ENCODE data around the gene HEPN1.

The HEPN1 gene

GRCh38 chr11:124896821-124897391, 22.1 kb upstream of the HEPN1 start:
- TF ChIP-seq KLF16 (tag by site-specific recombination; IDR thresholded peaks at IDR 0.05) = no peak
- no peak for TF ChIP-seq ZNF777 (tag by site-specific recombination; IDR thresholded peaks at IDR 0.05; ENCODE audit: borderline replicate concordance)
- TF ChIP-seq GLI4 (tag by site-specific recombination; IDR thresholded peaks at IDR 0.05) = no peak
- no peak for TF ChIP-seq ZNF112 (tag by site-specific recombination; IDR thresholded peaks at IDR 0.05)
- no peak for TF ChIP-seq ZNF274 (IDR thresholded peaks at IDR 0.05; ENCODE audit: low read length)
- no peak for TF ChIP-seq ZNF274 (tag by site-specific recombination; IDR thresholded peaks at IDR 0.05; ENCODE audit: borderline replicate concordance)
- TF ChIP-seq ZBTB8A (tag by site-specific recombination; IDR thresholded peaks at IDR 0.05) = no peak
- no peak for TF ChIP-seq ZNF692 (tag by site-specific recombination; IDR thresholded peaks at IDR 0.05)
- TF ChIP-seq HOXC10 (CRISPR knock-in tag; IDR thresholded peaks at IDR 0.05) = no peak
- TF ChIP-seq CTCF (tag by site-specific recombination; IDR thresholded peaks at IDR 0.05) = no peak
- no peak for TF ChIP-seq ZNF701 (tag by site-specific recombination; IDR thresholded peaks at IDR 0.05)
- no peak for TF ChIP-seq ZNF433 (tag by site-specific recombination; IDR thresholded peaks at IDR 0.05; ENCODE audit: low read depth)
- Histone ChIP-seq H3K9me3 (ENCODE audit: control insufficient read depth, insufficient read depth, low read depth, low read length) (no peaks in the 10 kb centered on the region), H3K4me1 (ENCODE audit: control insufficient read depth, insufficient read depth, low read length) (no peaks in the 10 kb centered on the region), H3K27ac (ENCODE audit: extremely low read depth, low read depth, low read length) (no peak overlapping the region), H3K4me3 (ENCODE audit: low read depth, low read length) (no peak overlapping the region), H3K36me3 (ENCODE audit: control insufficient read depth in 2 of 2, insufficient read depth in 1 of 2, low read length in 2 of 2) (no peaks in the 10 kb centered on the region)
- ChIA-PET CTCF (interaction anchor here (0.6 kb wide), 1 partner anchor 245 kb away, joined by 3 read pairs; no protein-coding TSS in a partner anchor), POLR2A (interaction anchor here (2.6 kb wide), 1 partner anchor 21 kb away, joined by 12 read pairs; no protein-coding TSS in a partner anchor)

GRCh38 chr11:124897674-124898262, 21.3 kb upstream of the HEPN1 start, which contains the start of gene ROBO4:
ROBO4 (minus strand) TSS chr11:124897865; CDS start chr11:124897795, 70 bp downstream.
- ChIA-PET CTCF (interaction anchor here (0.6 to 1.7 kb wide), 3 partner anchors 21 to 245 kb away, joined by 3 to 8 read pairs (median 3); no protein-coding TSS in a partner anchor), POLR2A (interaction anchor here (2.6 kb wide), 1 partner anchor 21 kb away, joined by 12 read pairs; no protein-coding TSS in a partner anchor)
- H3K27ac ChIP-seq (ENCODE audit: extremely low read depth, low read depth, low read length) = no peak within 1 kb of the TSS

GRCh38 chr11:124898263-124898680, 20.8 kb upstream of the HEPN1 start:
- Histone ChIP-seq H3K9me3 (ENCODE audit: control insufficient read depth, insufficient read depth, low read depth, low read length) (no peaks in the 10 kb centered on the region), H3K4me3 (ENCODE audit: low read depth, low read length) (no peak overlapping the region), H3K4me1 (ENCODE audit: control insufficient read depth, insufficient read depth, low read length) (no peaks in the 10 kb centered on the region), H3K36me3 (ENCODE audit: control insufficient read depth in 2 of 2, insufficient read depth in 1 of 2, low read length in 2 of 2) (no peaks in the 10 kb centered on the region), H3K27ac (ENCODE audit: extremely low read depth, low read depth, low read length) (no peak overlapping the region)
- ChIA-PET CTCF (interaction anchor here (0.7 to 1.7 kb wide), 3 partner anchors 22 to 536 kb away, joined by 3 to 8 read pairs (median 3); no protein-coding TSS in a partner anchor), POLR2A (interaction anchor here (2.6 kb wide), 1 partner anchor 22 kb away, joined by 12 read pairs; no protein-coding TSS in a partner anchor)
- TF ChIP-seq MZF1 (tag by site-specific recombination; IDR thresholded peaks at IDR 0.05; ENCODE audit: borderline replicate concordance) (no peak), ZNF266 (tag by site-specific recombination; IDR thresholded peaks at IDR 0.05; ENCODE audit: low read depth) (no peak), SCRT2 (tag by site-specific recombination; IDR thresholded peaks at IDR 0.05) (no peak), ZNF645 (tag by site-specific recombination; IDR thresholded peaks at IDR 0.05) (no peak), ZNF830 (tag by site-specific recombination; IDR thresholded peaks at IDR 0.05; ENCODE audit: low read depth) (no peak), ZNF776 (tag by site-specific recombination; IDR thresholded peaks at IDR 0.05; ENCODE audit: borderline replicate concordance) (no peak), GLI4 (tag by site-specific recombination; IDR thresholded peaks at IDR 0.05) (no peak), ZNF302 (tag by site-specific recombination; IDR thresholded peaks at IDR 0.05; ENCODE audit: low read depth) (no peak), ZNF341 (tag by site-specific recombination; IDR thresholded peaks at IDR 0.05; ENCODE audit: low read depth) (no peak), ZNF449 (tag by site-specific recombination; IDR thresholded peaks at IDR 0.05) (no peak)

More at GRCh38 chr11:124897674-124898262, 21.3 kb upstream of the HEPN1 start, which contains the start of gene ROBO4:
- Histone ChIP-seq H3K4me1 (ENCODE audit: control insufficient read depth, insufficient read depth, low read length) (no peaks in the 10 kb centered on the region), H3K36me3 (ENCODE audit: control insufficient read depth in 2 of 2, insufficient read depth in 1 of 2, low read length in 2 of 2) (no peaks in the 10 kb centered on the region), H3K9me3 (ENCODE audit: control insufficient read depth, insufficient read depth, low read depth, low read length) (no peaks in the 10 kb centered on the region), H3K4me3 (ENCODE audit: low read depth, low read length) (no peak within 1 kb of the TSS)
- TF ChIP-seq ZNF175 (tag by site-specific recombination; IDR thresholded peaks at IDR 0.05) (no peak), ZBTB21 (tag by site-specific recombination; IDR thresholded peaks at IDR 0.05) (no peak), ZNF658 (tag by site-specific recombination; IDR thresholded peaks at IDR 0.05) (no peak), ZNF341 (tag by site-specific recombination; IDR thresholded peaks at IDR 0.05; ENCODE audit: low read depth) (no peak), ZNF133 (tag by site-specific recombination; IDR thresholded peaks at IDR 0.05) (no peak), ZNF324 (tag by site-specific recombination; IDR thresholded peaks at IDR 0.05) (no peak)
